GM23338 (cell line): ENCODE data around the gene ZNF761.
"Not testable (repeated sequence)": the region's sequence is repeated elsewhere in the genome, so short reads cannot be mapped to it uniquely, and the experiment has no call there.

Source experiments
- CREB1 ChIP-seq: fragments of 250-450 bp; sonication (Bioruptor Pico); IDR thresholded peaks from 2 replicates; pipeline ENCODE4 v1.5.0; 2020; ENCODE audit warnings: low read depth, mild to moderate bottlenecking, moderate library complexity
- CTCF ChIP-seq, 2 experiments: fragments of 200-600 bp in 1 of 2; sonication (generic) in 1 of 2; conservative IDR thresholded peaks; 2 replicates each; pipeline versions ENCODE4 v1.5.1 to v1.6.1; 2016 to 2017; ENCODE audit warnings: antibody characterized with exemption in 2 of 2, low read depth in 2 of 2, mild to moderate bottlenecking in 2 of 2, moderate library complexity in 1 of 2
- ETS1 ChIP-seq: IDR thresholded peaks from 2 replicates; pipeline ENCODE4 v1.6.1; 2016; ENCODE audit warnings: antibody characterized with exemption
- EZH2 ChIP-seq: fragments of 200-600 bp; sonication (generic); IDR thresholded peaks from one replicate; pipeline ENCODE4 v1.8.0; 2017; ENCODE audit warnings: antibody characterized with exemption, mild to moderate bottlenecking, low read depth; ENCODE audit not compliant: unreplicated experiment
- EZH2phosphoT487 ChIP-seq: fragments of 200-600 bp; sonication (generic); IDR thresholded peaks from one replicate; pipeline ENCODE4 v1.8.1; 2018; ENCODE audit warnings: antibody characterized with exemption; ENCODE audit not compliant: unreplicated experiment
- JUNB ChIP-seq: IDR thresholded peaks from one replicate; pipeline ENCODE4 v1.6.1; 2016; ENCODE audit warnings: antibody characterized with exemption; ENCODE audit not compliant: unreplicated experiment
- NANOG ChIP-seq: IDR thresholded peaks from 2 replicates; pipeline ENCODE4 v1.6.1; 2016; ENCODE audit warnings: antibody characterized with exemption, borderline replicate concordance
- POLR2AphosphoS5 ChIP-seq: IDR thresholded peaks from 2 replicates; pipeline ENCODE4 v1.6.1; 2016; ENCODE audit warnings: antibody characterized with exemption, low read depth
- REST ChIP-seq: IDR thresholded peaks from one replicate; pipeline ENCODE4 v1.6.1; 2018; ENCODE audit warnings: antibody characterized with exemption; ENCODE audit not compliant: unreplicated experiment
- STAT1 ChIP-seq: IDR thresholded peaks from one replicate; pipeline ENCODE4 v1.6.1; 2016; ENCODE audit warnings: antibody characterized with exemption; ENCODE audit not compliant: unreplicated experiment

GRCh38 chr19:53497311-53498023 lies 65.7 kb downstream of the ZNF761 start:
- not testable (repeated sequence) for TF ChIP-seq EZH2phosphoT487; POLR2AphosphoS5; EZH2; NANOG; CTCF (conservative IDR thresholded peaks at IDR 0.05; ENCODE audit: low read depth in 2 of 2); CREB1; ETS1; REST; JUNB; STAT1
